T-helper 1 cell (primary cell): ENCODE measurements around the gene TP53BP2.
"Not testable (repeated sequence)": the region's sequence is repeated elsewhere in the genome, so short reads cannot be mapped to it uniquely, and the experiment has no call there.

Source experiments
- DNase-seq, 5 donors: peaks; one replicate each; pipeline ENCODE4 v3.0.0-alpha.2; 2012 to 2020

The TP53BP2 gene

DNA sequence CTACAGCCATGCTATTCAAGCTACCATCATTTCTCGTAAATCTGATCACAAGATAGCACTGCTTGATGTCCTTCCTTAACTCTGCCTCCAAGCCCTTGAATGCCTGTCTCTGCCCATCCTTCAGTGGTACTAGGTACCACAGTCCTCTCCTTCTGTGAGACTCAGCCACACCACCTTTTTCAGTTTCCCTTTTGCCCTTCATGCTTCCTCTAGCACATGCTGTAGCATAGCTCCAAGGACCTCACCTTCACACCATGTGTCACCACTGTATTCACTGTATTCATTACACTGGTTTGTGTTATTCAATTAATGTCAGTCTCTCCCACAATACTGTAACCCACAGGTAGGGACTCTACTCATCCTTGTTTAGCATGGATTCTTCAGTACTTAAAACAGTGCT lies 8.0 kb upstream of the TP53BP2 start:
- no peak for DNase-seq

DNA sequence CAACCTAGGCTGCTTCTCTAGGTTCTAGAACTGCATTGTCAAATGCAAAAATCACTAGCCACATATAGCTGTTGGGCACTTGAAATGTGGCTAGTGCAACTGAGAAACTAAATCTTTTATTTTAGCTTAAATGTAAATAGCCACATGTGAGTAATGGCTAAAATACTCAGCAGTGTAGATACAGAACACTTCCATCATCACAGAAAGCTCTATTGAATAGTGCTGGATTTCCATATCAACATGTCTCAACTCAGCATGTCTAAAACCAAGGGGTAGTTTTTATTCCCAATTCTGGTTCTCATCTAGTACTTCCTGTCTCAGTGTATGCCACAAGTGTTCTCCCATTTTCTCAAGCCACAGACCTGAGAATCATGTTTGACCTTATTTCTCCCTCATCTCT lies 7.5 kb upstream of the TP53BP2 start:
- no peak for DNase-seq

DNA sequence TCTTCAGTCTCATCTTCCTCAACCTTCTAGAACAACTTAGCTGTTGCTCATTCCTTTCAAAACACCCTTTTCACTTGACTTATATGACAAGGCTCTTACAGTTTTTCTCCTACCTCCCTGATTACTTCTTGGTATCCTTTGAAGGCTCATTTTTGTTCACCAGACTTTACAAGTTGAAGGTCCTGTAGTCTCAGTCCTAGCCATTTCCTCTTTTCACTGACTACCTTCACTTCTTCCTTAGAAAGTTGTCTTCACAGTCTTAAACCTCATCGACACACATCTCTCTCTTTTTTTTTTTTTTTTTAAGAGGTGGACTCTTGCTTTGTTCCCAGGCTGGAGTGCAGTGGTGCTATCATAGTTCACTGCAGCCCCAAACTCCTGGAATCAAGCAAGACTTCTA lies 6.6 kb upstream of the TP53BP2 start:
- DNase-seq: no peak

DNA sequence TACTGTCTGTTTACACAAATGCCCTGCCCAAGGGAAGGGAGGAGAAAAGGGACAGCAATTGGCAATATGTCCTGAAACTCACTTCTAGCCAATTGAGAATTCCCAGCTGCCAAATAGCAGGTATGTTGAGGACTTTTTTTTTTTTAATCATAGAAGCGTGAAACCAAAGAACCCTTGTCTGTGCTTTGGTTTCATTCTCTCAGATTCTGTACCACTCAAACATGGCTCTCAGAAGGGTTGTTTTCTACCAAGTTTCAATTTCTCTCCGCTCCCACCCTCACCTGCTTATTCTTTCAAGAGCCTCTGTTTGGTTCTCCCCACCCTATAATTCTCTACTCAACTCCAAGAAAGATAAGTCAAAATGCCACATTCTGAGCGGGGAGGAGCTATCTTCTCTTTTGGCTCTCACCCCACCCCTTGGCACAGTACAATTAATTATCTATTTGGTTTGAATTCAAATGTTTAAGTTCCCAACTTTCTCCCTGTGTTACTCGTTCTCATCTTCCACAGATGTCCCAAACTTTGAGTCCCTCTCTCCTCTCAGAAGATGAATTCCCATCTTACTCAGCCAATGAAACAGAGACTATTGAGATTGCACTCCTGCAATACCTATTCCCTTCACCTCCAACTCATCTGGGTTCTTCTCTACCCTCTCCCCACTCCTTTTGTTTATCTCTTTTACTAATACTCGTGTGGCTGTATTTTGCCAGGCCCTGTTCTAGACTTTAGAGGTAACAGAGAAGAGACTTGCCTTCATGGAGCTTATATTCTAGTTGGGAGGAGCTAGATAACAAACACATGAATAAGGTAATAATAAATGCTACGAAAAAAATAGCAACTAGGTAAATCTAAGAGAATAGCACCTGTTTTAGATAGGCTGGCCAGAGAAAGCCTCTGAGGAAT lies 3.9 kb upstream of the TP53BP2 start:
- DNase-seq: no peak

DNA sequence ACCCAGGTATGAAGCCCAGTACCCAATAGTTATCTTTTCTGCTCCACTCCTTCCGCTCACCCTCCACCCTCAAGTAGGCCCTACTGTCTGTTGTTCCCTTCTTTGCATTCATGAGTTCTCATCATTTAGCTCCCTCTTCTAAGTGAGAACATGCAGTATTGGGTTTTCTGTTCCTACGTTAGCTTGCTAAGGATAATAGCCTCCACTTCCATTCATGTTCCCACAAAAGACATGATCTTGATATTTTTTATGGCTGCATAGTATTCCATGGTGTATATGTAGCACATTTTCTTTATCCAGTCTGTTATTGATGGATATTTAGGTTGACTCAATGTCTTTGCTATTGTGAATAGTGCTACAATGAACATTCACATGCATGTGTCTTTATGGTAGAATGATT lies 2.8 kb upstream of the TP53BP2 start:
- DNase-seq: no peak

DNA sequence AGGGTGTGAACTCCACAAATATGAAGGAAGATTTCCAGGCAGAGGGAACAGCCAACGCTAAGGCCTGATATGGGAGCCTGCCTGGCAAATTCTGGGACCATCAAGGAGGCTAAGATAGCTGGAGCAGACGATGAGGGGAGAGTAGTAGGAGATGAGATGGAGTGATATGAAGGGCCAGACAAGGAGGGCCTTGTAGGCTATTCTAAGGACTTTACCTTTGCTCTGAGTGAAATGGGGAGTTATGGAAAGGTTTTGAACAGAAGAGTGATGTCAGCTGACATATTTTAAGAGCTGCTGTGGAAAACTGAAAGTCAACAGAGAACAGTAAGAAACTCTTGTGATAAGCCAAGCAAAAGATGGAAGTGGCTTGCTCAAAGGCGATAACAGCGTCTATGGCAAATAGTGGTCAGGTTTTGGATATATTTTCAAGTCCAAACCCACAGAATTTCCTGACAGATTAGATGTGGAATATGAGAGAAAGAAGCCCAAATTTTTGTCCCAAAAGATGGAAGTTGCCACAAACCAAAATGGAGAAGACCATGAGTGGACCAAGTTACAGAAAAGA lies 2.1 kb upstream of the TP53BP2 start:
- no peak for DNase-seq

DNA sequence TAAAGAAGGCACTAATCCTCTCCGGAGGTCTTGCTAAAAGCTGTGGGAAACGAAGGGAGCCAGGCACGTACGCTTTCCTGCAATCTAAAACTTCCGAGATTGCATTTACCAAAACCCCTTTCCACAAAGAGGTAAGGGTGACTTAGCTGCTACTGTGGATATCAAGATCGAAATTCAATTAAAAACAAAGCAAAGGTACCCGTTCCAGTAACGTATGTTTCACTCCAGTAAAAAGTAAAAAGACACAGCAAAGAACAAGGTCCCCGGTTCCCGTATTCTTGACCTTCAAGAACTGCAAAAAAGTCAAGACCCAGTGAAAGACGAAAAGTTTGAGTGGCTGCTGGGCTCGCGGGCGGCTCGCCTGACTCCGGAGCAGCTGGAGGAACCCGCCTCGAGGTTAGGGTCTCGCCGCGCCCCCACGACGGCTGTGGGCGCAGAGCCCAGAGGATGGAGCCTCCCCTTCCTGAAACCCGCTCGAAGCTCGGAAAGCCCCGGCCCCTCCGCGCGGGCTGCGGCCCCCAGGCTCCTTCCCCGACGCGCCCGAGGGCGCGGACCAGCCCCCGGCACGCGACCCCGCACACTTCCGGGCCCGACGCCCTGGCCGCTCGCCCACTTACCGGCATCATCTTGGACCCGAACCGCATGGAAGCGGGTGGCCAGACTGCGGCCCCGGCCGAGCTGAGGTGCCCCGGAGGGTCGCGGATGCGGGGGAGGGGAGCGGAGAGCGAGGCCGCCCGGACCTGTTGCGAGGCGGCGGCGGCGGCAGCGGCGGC lies 524 bp downstream of the TP53BP2 start:
- DNase-seq: peak; percentile 44 to 73 (median 56)

DNA sequence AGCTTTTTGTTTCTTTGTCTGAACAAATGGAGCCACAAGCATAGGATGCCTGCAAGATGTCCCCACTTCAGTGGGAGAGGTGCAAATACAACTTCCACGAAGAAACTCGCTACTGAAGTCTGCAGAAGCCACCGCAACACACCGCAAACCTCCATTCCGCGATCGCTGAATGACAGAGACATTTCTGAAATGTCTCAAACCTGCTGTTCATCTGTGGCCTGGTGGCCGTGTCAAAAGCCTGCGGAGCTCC lies 1.0 kb downstream of the TP53BP2 start:
- DNase-seq: peak in 3 of 5 donors; percentile 19 to 75 (median 32)

DNA sequence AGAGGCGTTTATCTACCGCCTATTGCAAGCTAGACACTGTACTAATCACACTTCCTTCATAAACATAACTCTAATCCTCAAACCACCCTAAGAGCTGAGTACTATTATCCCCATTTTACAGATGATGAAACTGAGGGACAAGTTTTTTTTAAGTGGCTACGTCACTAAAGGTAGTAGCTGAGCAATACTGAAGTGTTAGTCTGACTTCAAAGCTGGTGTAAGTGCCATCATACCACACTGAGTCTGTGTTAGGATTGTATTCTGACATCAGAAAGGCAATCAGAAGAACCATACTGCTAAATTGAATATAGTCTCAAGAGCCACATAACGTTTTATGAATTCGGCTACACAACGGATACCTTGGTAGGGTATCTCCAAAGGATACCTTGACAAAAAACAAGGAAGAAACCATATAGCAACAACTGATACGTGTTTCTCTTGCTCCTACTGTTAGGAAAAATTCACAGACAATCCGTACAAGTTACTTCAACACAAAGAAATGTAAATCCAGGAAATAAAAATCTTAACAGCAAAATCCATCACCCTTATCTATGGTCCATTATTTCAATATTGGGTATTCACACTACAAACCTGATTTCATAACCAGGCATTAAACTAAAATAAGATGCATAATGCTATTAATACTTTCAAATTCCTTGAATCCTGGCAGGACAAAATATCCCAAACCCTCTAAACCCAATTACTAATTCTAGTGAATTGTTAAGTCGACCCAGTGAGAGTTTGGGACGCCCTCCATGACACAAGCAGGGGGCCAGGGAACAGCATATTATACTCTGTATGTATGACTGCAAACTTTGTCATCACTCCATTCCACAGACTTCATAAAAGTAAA lies 1.6 kb downstream of the TP53BP2 start:
- DNase-seq: peak in 1 of 5 donors; percentile 61

DNA sequence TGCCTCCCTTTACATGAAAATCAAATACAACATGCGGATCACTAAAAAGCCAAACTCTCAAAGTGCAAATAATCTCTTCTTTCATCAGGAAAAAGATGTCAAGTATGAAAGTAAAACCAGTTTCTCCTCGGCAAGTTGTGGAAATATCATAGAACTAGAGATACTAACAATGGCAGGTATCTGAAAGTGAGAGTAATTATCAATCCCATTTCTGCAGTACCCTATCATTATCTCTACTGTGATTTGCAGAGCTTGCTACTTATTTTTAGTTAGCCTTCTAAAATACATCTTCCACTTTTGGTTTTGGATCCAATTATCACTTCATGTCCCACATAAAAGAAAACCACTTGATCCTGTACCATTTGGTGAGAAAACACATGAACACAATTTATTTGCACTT lies 3.0 kb downstream of the TP53BP2 start:
- DNase-seq: no peak

DNA sequence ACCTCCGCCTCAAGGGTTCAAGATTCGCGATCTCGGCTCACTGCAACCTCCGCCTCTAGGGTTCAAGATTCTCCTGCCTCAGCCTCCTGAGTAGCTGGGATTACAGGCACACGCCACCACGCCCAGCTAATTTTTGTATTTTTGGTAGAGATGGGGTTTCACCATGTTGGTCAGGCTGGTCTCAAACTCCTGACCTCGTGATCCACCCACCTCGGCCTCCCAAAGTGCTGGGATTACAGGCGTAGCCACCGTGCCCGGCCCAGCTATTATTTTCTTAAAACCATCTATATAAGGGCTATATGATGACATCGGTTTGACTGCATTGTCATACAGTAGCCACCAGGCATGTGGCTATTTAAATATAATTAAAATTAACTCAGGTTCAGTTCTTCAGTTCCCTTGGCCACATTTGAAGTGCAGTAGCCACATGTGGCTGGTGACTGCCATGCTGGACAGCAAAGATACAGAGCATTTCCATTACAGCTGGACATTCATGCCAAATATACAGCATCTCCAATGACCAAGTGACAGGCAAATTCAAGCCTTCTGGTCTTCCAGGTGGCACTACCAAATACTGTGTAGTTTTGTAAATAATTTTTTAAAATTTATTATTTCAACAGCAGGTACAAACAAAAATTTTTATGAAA lies 3.6 kb downstream of the TP53BP2 start:
- DNase-seq: not testable (repeated sequence)

DNA sequence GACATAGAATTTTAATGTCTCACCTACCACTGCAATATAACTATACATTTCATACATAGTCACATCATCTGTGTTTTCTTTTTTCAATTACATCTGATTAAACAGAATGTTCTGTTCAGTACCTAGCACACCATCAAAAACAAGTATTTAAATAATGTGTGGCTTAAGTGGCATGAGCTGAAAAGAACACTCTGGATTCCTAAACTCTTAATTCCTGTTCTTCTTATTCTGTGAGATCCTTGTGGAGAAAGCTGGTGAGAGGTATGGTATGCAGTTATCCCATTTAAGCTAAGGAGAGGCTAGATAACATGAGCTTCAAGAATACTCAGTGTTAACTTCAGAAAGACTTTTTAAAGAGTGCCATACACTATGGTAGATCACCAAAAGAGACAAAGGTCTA lies 5.5 kb downstream of the TP53BP2 start:
- no peak for DNase-seq

DNA sequence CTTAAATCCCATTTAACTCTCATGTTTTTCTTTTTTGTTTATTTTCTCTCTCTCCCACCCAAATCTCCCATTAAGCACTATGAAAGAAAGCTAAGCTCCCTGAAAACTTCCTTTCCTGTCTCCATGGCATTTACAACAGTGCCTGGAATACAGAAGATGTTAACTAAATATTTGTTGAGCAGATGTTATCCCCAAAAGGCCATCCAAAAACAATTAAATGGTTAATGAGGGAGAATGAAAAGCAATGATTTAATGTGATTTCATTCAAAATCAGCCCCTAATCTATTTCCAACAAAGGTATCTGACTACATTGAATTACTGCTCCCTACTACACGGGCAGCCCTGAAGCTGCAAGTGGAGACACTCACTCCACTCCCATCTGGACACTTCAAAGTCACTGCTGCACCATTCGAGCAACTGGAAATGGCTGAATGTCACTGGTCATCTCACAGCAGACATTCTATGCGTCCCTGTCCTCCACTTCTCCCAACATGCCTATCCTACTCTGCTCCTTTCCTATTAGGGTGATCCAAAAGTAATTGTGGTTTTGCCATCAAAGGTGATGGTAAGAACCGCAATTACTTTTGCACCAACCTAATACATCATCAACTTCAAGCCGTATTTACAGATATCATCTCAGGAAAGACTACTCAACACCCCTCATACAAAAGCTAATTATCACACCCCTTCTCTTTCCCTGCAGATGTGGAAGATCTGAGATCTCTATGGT lies 7.5 kb downstream of the TP53BP2 start:
- DNase-seq: no peak

DNA sequence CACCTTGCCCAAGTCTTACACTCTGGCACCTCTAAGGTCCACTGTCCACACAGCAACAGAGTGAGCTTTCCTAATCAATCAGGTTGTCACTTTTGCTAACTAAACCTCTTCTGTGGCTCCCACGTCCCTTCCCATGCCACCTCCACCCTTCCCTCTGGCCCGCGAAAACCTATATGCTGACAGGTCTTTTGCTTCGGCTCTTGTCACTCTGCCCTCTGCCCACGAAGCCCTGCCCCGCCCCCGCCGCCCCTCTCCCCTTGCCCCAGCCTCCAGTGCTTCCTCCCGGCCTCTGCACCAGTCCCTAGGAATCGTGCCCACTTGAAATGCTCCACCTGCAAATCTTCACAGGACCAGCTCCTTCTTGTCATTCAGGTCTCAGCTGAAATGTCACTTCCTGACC lies 8.1 kb downstream of the TP53BP2 start:
- no peak for DNase-seq

DNA sequence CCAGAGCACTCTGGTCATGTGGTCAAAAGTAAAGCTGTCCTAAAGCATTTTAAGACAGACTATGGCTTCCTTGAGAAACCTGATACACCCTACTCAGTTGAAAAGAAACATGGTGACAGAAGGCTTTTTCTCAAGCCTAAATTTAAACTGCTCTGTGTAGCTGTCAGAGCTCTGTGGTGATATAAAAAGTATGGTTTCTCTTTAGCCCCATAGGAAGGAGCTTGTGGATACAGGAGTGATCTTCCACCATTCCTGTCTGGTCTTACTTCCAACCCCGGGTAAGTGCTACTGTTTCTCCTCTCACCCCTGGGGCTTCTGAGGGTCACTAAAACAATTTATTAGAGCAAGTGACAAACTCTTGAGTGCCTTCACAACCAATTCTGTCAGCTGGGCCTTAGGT lies 8.5 kb downstream of the TP53BP2 start:
- no peak for DNase-seq

DNA sequence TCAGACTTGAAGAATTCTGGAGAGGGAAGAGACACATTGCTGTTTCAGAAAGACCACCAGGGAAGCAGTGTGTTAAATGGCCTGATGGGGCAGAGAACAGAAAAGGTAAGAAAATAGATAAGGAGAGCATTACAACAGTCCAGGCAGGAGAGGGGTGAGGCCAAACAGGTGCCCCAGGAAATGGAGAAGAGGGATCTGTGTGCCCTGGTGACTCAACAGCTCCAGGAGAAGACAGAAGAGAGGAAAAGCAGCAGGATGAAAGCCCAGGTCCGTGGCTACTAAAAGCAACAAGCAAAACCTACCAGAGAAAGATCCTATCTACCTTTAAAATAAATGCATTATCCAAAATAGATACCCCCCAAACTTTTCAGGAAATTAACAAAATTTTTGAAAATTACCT lies 9.2 kb downstream of the TP53BP2 start:
- no peak for DNase-seq

DNA sequence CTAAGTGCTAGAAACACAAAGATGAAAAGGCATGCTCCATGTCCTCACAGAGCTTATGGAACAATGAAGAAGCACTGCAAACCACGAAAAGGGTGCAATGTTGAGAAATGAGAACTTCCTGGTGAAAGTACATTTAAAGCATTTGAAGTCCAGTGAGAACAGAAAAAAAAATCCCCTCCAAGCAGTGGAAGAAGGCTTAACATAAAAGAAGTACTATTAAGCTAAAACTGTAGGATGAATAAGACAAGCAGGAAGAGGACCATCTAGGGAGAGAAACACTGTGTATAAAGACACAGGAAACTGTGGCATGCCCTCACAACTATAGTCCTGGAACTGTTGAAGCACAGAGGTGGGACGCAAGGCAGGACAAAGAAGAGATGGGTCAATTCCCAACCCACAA lies 10.0 kb downstream of the TP53BP2 start:
- DNase-seq: peak in 1 of 5 donors; percentile 15

DNA sequence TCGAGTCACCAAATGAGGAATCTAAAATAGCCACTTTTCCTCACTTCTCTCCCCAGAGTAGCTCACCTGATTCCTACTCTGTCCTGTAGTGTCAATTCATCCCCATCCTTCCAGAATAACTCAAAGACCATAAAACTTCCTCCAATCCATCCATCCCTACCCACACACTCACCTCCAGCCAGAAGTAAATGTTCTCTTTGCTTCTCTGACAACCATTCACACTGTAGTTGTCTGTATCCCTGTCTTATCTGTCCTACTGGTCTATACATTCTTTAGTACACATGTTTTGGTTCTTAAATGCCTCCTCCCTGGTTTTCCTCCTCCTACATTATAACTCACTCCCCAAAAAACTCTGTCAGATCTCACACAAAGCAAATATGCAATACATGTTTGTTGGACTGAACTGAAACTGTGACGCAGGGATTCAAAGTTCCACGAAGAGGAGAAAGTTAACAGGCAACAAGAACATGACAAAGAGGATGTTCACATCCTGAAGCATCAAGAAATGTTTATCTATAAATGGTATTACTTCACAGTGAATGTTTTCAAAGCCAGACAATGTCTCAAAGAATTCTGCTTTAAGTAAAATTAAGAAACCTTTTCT lies 11.0 kb downstream of the TP53BP2 start:
- peak in 1 of 5 donors; percentile 74 for DNase-seq

DNA sequence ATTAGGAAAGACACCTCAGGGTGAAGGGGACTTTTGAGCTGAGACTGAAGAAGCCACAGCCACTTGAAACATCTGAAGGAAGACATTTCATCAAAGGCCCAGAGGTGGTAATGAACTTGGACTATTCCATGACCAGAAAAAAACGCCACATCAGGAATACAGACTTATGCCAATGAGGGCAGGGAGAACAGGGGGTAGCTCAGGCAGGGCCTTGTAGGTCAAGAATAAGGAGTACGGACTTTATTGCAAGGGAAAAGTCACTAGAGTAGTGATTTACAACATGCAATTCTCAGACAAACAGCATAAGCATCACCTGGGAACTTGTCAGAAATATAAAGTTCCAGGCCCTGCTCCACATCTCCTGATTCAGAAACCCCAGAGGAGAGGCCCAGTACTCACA lies 11.8 kb downstream of the TP53BP2 start:
- DNase-seq: no peak

DNA sequence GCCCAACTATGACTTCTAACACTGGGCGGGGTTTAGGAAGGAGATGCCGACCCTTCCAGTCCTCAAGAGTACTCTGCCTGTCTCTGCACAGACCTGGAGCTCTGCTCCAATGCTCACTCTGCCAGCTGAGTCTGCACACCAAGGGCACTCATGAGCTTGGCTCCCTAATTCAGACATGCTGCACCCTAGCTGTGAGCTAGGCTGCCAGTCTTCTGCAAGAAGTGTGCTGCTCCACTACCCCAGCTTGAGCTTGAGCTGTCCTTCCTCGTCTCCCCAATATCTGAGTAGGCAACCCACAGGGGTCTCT lies 13.2 kb downstream of the TP53BP2 start:
- peak in 1 of 5 donors; percentile 39 for DNase-seq
